ENCODE data around the gene MYOM3.

The MYOM3 gene

GRCh38 chr1:24085007-24085406 lies 26.9 kb downstream of the MYOM3 start:
- no peak for DNase-seq (ENCODE audit: low read depth)
- H3K4me3 ChIP-seq (ENCODE audit: low read length), result no peak overlapping the region
- TF ChIP-seq, protein P1, sequence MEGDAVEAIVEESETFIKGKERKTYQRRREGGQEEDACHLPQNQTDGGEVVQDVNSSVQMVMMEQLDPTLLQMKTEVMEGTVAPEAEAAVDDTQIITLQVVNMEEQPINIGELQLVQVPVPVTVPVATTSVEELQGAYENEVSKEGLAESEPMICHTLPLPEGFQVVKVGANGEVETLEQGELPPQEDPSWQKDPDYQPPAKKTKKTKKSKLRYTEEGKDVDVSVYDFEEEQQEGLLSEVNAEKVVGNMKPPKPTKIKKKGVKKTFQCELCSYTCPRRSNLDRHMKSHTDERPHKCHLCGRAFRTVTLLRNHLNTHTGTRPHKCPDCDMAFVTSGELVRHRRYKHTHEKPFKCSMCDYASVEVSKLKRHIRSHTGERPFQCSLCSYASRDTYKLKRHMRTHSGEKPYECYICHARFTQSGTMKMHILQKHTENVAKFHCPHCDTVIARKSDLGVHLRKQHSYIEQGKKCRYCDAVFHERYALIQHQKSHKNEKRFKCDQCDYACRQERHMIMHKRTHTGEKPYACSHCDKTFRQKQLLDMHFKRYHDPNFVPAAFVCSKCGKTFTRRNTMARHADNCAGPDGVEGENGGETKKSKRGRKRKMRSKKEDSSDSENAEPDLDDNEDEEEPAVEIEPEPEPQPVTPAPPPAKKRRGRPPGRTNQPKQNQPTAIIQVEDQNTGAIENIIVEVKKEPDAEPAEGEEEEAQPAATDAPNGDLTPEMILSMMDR (conservative IDR thresholded peaks at IDR 0.05; ENCODE audit: low read depth, low read length), result no peak

GRCh38 chr1:24084050-24084449 lies 27.9 kb downstream of the MYOM3 start:
- TF ChIP-seq, protein P1 (conservative IDR thresholded peaks at IDR 0.05; ENCODE audit: low read depth, low read length), result no peak
- H3K4me3 ChIP-seq (ENCODE audit: low read length), result no peak overlapping the region
- DNase-seq (ENCODE audit: low read depth), result no peak

GRCh38 chr1:24082372-24082771 lies 29.6 kb downstream of the MYOM3 start:
- no peak for DNase-seq (ENCODE audit: low read depth)
- TF ChIP-seq, protein P1 (conservative IDR thresholded peaks at IDR 0.05; ENCODE audit: low read depth, low read length), result no peak
- H3K4me3 ChIP-seq (ENCODE audit: low read length), result no peak overlapping the region

DNA sequence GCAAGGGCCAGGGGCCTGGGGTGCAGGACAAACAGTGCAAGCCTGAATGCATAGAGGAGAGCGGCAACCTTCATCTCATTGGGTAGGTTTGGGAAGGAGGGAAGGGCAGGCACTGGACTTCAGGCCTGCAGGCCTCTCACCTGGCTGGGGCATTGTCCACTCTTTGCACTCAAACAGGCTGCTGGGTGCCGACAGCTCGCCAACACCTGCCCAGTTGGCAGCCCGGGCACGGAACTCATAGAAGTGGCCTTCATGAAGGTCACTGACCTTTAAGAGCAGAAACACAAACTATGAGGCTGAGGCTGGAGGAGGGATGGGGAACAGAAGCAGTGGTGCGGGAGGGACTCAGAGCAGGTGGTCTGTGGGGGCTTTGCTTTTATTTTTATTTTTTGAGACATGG lies 30.7 kb downstream of the MYOM3 start:
- no peak overlapping the region for H3K4me3 ChIP-seq (ENCODE audit: low read length)
- no peak for DNase-seq (ENCODE audit: low read depth)
- TF ChIP-seq, protein P1 (conservative IDR thresholded peaks at IDR 0.05; ENCODE audit: low read depth, low read length), result no peak

GRCh38 chr1:24080131-24080530 lies 31.8 kb downstream of the MYOM3 start:
- TF ChIP-seq, protein P1 (conservative IDR thresholded peaks at IDR 0.05; ENCODE audit: low read depth, low read length), result no peak
- no peak for DNase-seq (ENCODE audit: low read depth)
- no peak overlapping the region for H3K4me3 ChIP-seq (ENCODE audit: low read length)

- H3K4me3 ChIP-seq (ENCODE audit: low read length), result no peak overlapping the region
- no peak for DNase-seq (ENCODE audit: low read depth)
- TF ChIP-seq, protein P1 (conservative IDR thresholded peaks at IDR 0.05; ENCODE audit: low read depth, low read length), result no peak
Observed at GRCh38 chr1:24077278-24077978, 34.5 kb downstream of the MYOM3 start.

DNA sequence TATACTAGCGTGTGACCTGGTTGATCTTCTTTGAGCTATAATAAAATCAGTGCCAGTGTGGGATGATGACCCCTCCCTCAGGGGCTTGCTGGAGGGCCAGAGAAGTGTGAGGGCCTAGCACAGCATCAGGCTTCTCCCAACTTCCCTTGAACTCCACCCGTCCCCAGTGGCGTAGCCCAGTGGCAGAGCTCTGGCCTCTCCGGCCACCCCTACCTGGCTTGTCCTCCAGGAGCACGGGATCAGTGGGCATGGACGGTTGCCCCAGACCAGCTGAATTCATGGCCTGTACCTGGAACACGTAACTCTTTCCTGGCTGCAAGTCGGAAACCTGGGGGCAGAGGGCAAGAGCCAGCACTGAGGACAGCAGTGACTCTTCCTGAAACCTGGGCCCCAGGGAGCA lies 36.0 kb downstream of the MYOM3 start:
- no peak for DNase-seq (ENCODE audit: low read depth)
- TF ChIP-seq, protein P1 (conservative IDR thresholded peaks at IDR 0.05; ENCODE audit: low read depth, low read length), result no peak
- no peak overlapping the region for H3K4me3 ChIP-seq (ENCODE audit: low read length)
